Mesenchymal stem cell (in vitro differentiated cells and primary cell): ENCODE measurements around the gene ZNF804B.
"Not testable (repeated sequence)": the region's sequence is repeated elsewhere in the genome, so short reads cannot be mapped to it uniquely, and the experiment has no call there.

Source experiments
- DNase-seq: peaks from one replicate; pipeline ENCODE4 v3.0.0-alpha.2; 2013
- H2AFZ ChIP-seq: one replicate; pipeline ENCODE4 v1.6.1; 2013; ENCODE audit warnings: low read depth, mild to moderate bottlenecking, control low read depth, inconsistent platforms, low read length, moderate library complexity
- H2AK5ac ChIP-seq: 2 replicates; pipeline ENCODE4 v1.6.1; 2013; ENCODE audit warnings: low read length, moderate library complexity, mild to moderate bottlenecking, inconsistent platforms; ENCODE audit not compliant: severe bottlenecking
- H2BK120ac ChIP-seq: one replicate; pipeline ENCODE4 v1.6.1; 2013; ENCODE audit warnings: low read depth, mild to moderate bottlenecking, inconsistent platforms, low read length, moderate library complexity
- H2BK12ac ChIP-seq, 2 experiments: one replicate each; pipeline ENCODE4 v1.6.1; 2013; ENCODE audit warnings: inconsistent platforms in 2 of 2, low read length in 2 of 2, mild to moderate bottlenecking in 2 of 2, moderate library complexity in 2 of 2, control low read depth in 1 of 2
- H2BK15ac ChIP-seq: one replicate; pipeline ENCODE4 v1.6.1; 2013; ENCODE audit warnings: mild to moderate bottlenecking, low read depth, inconsistent platforms; ENCODE audit not compliant: poor library complexity, severe bottlenecking
- H2BK5ac ChIP-seq: 2 replicates; pipeline ENCODE4 v1.6.1; 2013; ENCODE audit warnings: low read depth, mild to moderate bottlenecking, low read length, control low read depth, inconsistent platforms; ENCODE audit not compliant: poor library complexity, severe bottlenecking
- H3K14ac ChIP-seq, 2 experiments: one replicate each; pipeline ENCODE4 v1.6.1; 2013; ENCODE audit warnings: inconsistent platforms in 2 of 2, low read length in 2 of 2, control low read depth in 1 of 2, mild to moderate bottlenecking in 1 of 2, moderate library complexity in 1 of 2
- H3K18ac ChIP-seq, 2 experiments: one replicate each; pipeline ENCODE4 v1.6.1; 2013; ENCODE audit warnings: inconsistent platforms in 2 of 2, low read length in 2 of 2, control low read depth in 1 of 2, low read depth in 1 of 2, mild to moderate bottlenecking in 1 of 2
- H3K23ac ChIP-seq, 2 experiments: one replicate each; pipeline ENCODE4 v1.6.1; 2013; ENCODE audit warnings: inconsistent platforms in 2 of 2, low read length in 2 of 2, mild to moderate bottlenecking in 2 of 2, moderate library complexity in 2 of 2, control low read depth in 1 of 2
- H3K27ac ChIP-seq: 2 replicates; pipeline ENCODE4 v1.5.1; 2013; ENCODE audit warnings: mild to moderate bottlenecking, moderate library complexity, low read length, control low read depth, inconsistent platforms; ENCODE audit not compliant: poor library complexity, severe bottlenecking
- H3K27me3 ChIP-seq, 2 experiments: 2 replicates each; pipeline versions ENCODE4 v1.6.1 to v1.7.0; 2013; ENCODE audit warnings: low read length in 2 of 2, mild to moderate bottlenecking in 2 of 2, moderate library complexity in 2 of 2, control low read depth in 1 of 2, inconsistent platforms in 1 of 2; ENCODE audit not compliant: control insufficient read depth in 1 of 2, insufficient read depth in 1 of 2
- H3K36me3 ChIP-seq, 2 experiments: 2 replicates each; pipeline versions ENCODE4 v1.6.1 to v1.7.0; 2013; ENCODE audit warnings: low read length in 2 of 2, control low read depth in 1 of 2, inconsistent platforms in 1 of 2, low read depth in 1 of 2, mild to moderate bottlenecking in 1 of 2; ENCODE audit not compliant: insufficient read depth in 2 of 2, control insufficient read depth in 1 of 2
- H3K4ac ChIP-seq, 2 experiments: one replicate each; pipeline ENCODE4 v1.6.1; 2013; ENCODE audit warnings: inconsistent platforms in 2 of 2, low read length in 2 of 2, mild to moderate bottlenecking in 2 of 2, moderate library complexity in 2 of 2, control low read depth in 1 of 2, low read depth in 1 of 2
- H3K4me1 ChIP-seq: 2 replicates; pipeline ENCODE4 v1.6.1; 2013; ENCODE audit warnings: low read depth, low read length, control low read depth; ENCODE audit not compliant: control insufficient read depth, insufficient read depth
- H3K4me2 ChIP-seq: 2 replicates; pipeline ENCODE4 v1.6.1; 2013; ENCODE audit warnings: low read length, mild to moderate bottlenecking, inconsistent platforms; ENCODE audit not compliant: poor library complexity, severe bottlenecking
- H3K4me3 ChIP-seq, 2 experiments: 2 replicates each; pipeline versions ENCODE4 v1.5.1 to v1.7.0; 2013; ENCODE audit warnings: low read length in 2 of 2, mild to moderate bottlenecking in 2 of 2, control low read depth in 1 of 2, low read depth in 1 of 2; ENCODE audit not compliant: insufficient read depth in 1 of 2
- H3K79me1 ChIP-seq: replicated peaks from 2 replicates; pipeline ENCODE4 v1.6.1; 2013; ENCODE audit warnings: mild to moderate bottlenecking, control low read depth, low read length, inconsistent platforms; ENCODE audit not compliant: poor library complexity, severe bottlenecking
- H3K9ac ChIP-seq: 2 replicates; pipeline ENCODE4 v1.7.0; 2013; ENCODE audit warnings: mild to moderate bottlenecking, low read length, moderate library complexity
- H3K9me3 ChIP-seq: 2 replicates; pipeline ENCODE4 v1.7.0; 2013; ENCODE audit warnings: mild to moderate bottlenecking, low read length; ENCODE audit not compliant: control insufficient read depth
- H4K8ac ChIP-seq: one replicate; pipeline ENCODE4 v1.6.1; 2013; ENCODE audit warnings: inconsistent platforms, mild to moderate bottlenecking, low read length, moderate library complexity
- H4K91ac ChIP-seq: one replicate; pipeline ENCODE4 v1.6.1; 2013; ENCODE audit warnings: mild to moderate bottlenecking, low read length, inconsistent platforms
- WGBS: methylation state at CpG from one replicate; pipeline ENCODE4 v1.1.7; 2013; ENCODE audit warnings: mixed read lengths; 5-methylcytosine and 5-hydroxymethylcytosine counted together

Gene ZNF804B

DNA sequence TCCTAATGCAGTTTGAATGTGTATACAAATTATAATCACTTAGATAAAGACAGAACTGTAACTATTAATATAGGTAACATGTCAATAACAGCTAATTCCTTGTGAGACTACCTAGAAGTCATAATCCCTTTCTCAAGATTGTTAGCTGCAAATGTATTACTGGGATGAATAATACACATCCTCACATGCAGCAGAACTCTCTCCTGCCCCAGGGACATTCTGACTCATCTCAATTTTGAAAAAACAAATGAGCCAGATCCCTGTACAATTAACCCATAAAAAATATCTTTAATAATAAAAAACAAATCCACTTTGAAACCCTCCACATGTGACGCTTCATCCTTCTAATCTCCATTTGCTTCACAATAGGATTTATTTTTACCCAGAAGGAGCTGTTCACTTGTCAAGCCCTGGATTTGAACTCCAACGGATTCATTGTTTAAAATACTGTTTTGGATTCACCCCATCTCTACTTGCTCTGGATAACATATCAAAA, 464.4 kb downstream of the ZNF804B start:
- DNase-seq = no peak
- Histone ChIP-seq H3K14ac (no peak overlapping the region), H3K36me3 (no peaks in the 10 kb centered on the region), H3K27me3 (no peaks in the 10 kb centered on the region), H3K23ac (no peak overlapping the region), H2BK5ac (no peak overlapping the region), H3K18ac (no peak overlapping the region), H3K4me2 (no peak overlapping the region), H4K8ac (no peak overlapping the region), H3K27ac (no peak overlapping the region), H2AK5ac (no peak overlapping the region), H4K91ac (no peak overlapping the region), H2BK12ac (no peak overlapping the region), H3K9ac (no peak overlapping the region), H2AFZ (no peak overlapping the region), H2BK15ac (no peak overlapping the region), H3K79me1 (no peaks in the 10 kb centered on the region), H3K4ac (no peak overlapping the region), H3K9me3 (no peaks in the 10 kb centered on the region), H3K4me3 (no peak overlapping the region), H2BK120ac (no peak overlapping the region), H3K4me1 (no peaks in the 10 kb centered on the region)
- 71% methylated on average over 2 of the region's 2 CpGs for WGBS

DNA sequence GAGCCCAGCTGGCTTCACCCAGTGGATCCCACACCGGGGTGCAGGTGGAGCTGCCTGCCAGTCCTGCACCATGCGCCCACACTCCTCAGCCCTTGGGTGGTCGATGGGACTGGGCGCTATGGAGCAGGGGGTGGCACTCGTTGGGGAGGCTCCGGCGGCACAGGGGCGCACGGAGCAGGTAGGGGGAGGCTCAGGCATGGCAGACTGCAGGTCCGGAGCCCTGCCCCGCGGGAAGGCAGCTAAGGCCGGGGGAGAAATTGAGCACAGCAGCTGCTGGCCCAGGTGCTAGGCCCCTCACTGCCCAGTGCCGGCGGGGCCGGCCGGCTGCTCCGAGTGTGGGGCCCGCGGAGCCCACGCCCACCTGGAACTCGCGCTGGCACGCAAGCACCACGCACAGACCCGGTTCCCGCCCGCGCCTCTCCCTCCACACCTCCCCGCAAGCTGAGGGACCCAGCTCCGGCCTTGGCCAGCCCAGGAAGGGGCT, 469.2 kb downstream of the ZNF804B start:
- H3K9me3 ChIP-seq, H3K4ac ChIP-seq, H4K91ac ChIP-seq, H3K79me1 ChIP-seq, H2AFZ ChIP-seq, H3K27me3 ChIP-seq, H3K23ac ChIP-seq, H2BK5ac ChIP-seq, H3K9ac ChIP-seq, DNase-seq, H3K18ac ChIP-seq, H3K4me3 ChIP-seq, H3K27ac ChIP-seq, H2BK15ac ChIP-seq, H3K4me1 ChIP-seq, H3K36me3 ChIP-seq, H3K14ac ChIP-seq, H2AK5ac ChIP-seq, H2BK12ac ChIP-seq, H2BK120ac ChIP-seq, H3K4me2 ChIP-seq, H4K8ac ChIP-seq: not testable (repeated sequence)
- 93% methylated on average over 31 of the region's 31 CpGs for WGBS

DNA sequence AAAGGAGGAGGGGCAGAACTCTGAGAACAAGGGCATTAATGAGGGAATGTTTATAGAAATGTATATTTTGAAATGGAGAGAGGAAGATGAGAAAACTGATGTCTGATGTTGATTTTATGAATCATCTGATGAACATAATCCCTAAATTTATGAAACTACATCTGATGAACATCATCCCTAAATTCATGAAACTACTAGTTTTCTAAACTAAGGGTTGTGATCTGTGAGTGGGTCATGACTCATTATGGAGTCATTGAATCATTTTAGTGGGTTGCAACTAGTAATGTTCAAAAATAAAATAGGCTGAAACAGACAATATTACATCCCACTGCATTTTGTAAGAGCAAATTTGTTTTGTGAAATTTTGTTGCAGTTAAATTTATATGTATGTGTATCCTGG, 478.7 kb downstream of the ZNF804B start:
- H2BK5ac ChIP-seq = no peak overlapping the region
- no peak for DNase-seq
- no peak overlapping the region for H3K4me2 ChIP-seq
- H3K27me3 ChIP-seq = no peaks in the 10 kb centered on the region
- H2BK120ac ChIP-seq = no peak overlapping the region
- no peak overlapping the region for H4K8ac ChIP-seq
- no peak overlapping the region for H3K4me3 ChIP-seq
- H3K9ac ChIP-seq = peak overlapping the region; percentile 1
- no peak overlapping the region for H4K91ac ChIP-seq
- no peaks in the 10 kb centered on the region for H3K36me3 ChIP-seq
- H2AK5ac ChIP-seq = no peak overlapping the region
- no peak overlapping the region for H2BK12ac ChIP-seq
- H3K14ac ChIP-seq = no peak overlapping the region
- H3K79me1 ChIP-seq = no peaks in the 10 kb centered on the region
- no peak overlapping the region for H3K4ac ChIP-seq
- H2AFZ ChIP-seq = no peak overlapping the region
- H3K18ac ChIP-seq = no peak overlapping the region
- no peaks in the 10 kb centered on the region for H3K9me3 ChIP-seq
- no peak overlapping the region for H2BK15ac ChIP-seq
- H3K27ac ChIP-seq = no peak overlapping the region
- no peaks in the 10 kb centered on the region for H3K4me1 ChIP-seq
- H3K23ac ChIP-seq = no peak overlapping the region

DNA sequence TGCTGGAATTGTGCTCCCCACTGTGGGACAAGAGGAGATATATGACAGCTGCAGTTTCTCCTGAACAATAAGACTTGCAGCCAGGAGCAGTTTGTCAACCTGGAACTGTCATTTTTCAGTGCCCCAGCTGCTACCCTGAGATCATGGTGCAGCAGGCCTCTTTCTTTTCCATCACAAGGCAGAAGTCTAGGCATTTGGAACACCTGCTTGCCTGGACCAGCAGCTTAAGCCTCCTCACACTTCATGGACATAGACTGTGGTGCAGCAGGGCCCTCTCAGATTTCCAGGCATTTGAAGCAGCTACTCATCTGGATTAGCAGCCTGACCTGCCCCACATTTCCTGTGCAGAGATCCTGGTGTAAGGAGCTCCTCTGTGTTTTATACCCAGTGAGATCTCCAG, 486.7 kb downstream of the ZNF804B start:
- H3K79me1 ChIP-seq = no peaks in the 10 kb centered on the region
- no peak overlapping the region for H4K8ac ChIP-seq
- H2BK120ac ChIP-seq = no peak overlapping the region
- no peak overlapping the region for H3K4ac ChIP-seq
- no peak overlapping the region for H4K91ac ChIP-seq
- no peak overlapping the region for H3K23ac ChIP-seq
- H2BK5ac ChIP-seq = no peak overlapping the region
- H3K4me2 ChIP-seq = no peak overlapping the region
- no peak overlapping the region for H3K9ac ChIP-seq
- H3K14ac ChIP-seq = no peak overlapping the region
- no peak overlapping the region for H2BK15ac ChIP-seq
- no peak for DNase-seq
- no peaks in the 10 kb centered on the region for H3K27me3 ChIP-seq
- H3K4me3 ChIP-seq = no peak overlapping the region
- H3K27ac ChIP-seq = no peak overlapping the region
- no peak overlapping the region for H3K18ac ChIP-seq
- no peak overlapping the region for H2BK12ac ChIP-seq
- no peaks in the 10 kb centered on the region for H3K4me1 ChIP-seq
- H3K9me3 ChIP-seq = peaks cover 31% of the 10 kb centered on the region
- no peak overlapping the region for H2AK5ac ChIP-seq
- no peak overlapping the region for H2AFZ ChIP-seq
- no peaks in the 10 kb centered on the region for H3K36me3 ChIP-seq
